Colonic mucosa (tissue), 4 donors: Measurements from ENCODE around the gene PINK1. TPM values are rescaled to one million over a fixed set of nuclear protein-coding genes. Genes with fewer than 3 reads are reported as not detected.

Source experiments
- DNase-seq: peaks from one replicate; pipeline ENCODE4 v3.0.0-alpha.2; 2020
- H3K27ac ChIP-seq: fragments of 200-600 bp; one replicate; pipeline ENCODE4 v1.8.0; 2021
- H3K27me3 ChIP-seq: fragments of 200-600 bp; one replicate; pipeline ENCODE4 v1.8.0; 2021
- H3K36me3 ChIP-seq: fragments of 200-600 bp; one replicate; pipeline ENCODE4 v1.8.0; 2021
- H3K4me1 ChIP-seq: fragments of 200-600 bp; one replicate; pipeline ENCODE4 v1.8.0; 2021; ENCODE audit warnings: mild to moderate bottlenecking
- H3K4me3 ChIP-seq: fragments of 200-600 bp; one replicate; pipeline ENCODE4 v1.8.0; 2021
- H3K9ac ChIP-seq, 2 donors: one replicate each; pipeline ENCODE4 v1.7.0; 2013; ENCODE audit warnings: control low read depth in 2 of 2, low read depth in 2 of 2, low read length in 2 of 2
- H3K9me3 ChIP-seq: fragments of 200-600 bp; one replicate; pipeline ENCODE4 v1.8.0; 2021
- CTCF ChIP-seq: fragments of 200-600 bp; IDR thresholded peaks from one replicate; pipeline ENCODE4 v1.8.0; 2022; ENCODE audit warnings: antibody characterized with exemption, mild to moderate bottlenecking
- intact Hi-C: fragments of 100-400 bp; cut with DNase I; formaldehyde crosslinking; loops from one replicate; pipeline ENCODE4 v1.14.1; 2022
- total RNA-seq, 2 donors: library from RNA; stranded (reverse); fragmentation: NEBNext Ultra II Directional in 1 of 2; extraction: Animal tissue kit (Norgen Biotek cat#: 25700) in 1 of 2; gene quantifications; one replicate each; pipeline ENCODE4 v1.2.1, GENCODE V29; 2021
- donor health status: healthy.
- donor health status: DM: no; HTN: no; CAD: no.
- donor health status: DM: no; HTN: no; CAD: no.

The PINK1 gene
- total RNA-seq, 2 donors from 2014 or later: 49.7 to 119 TPM

- Histone ChIP-seq H3K9ac (no peak overlapping the region), H3K9me3 (no peaks in the 10 kb centered on the region), H3K27me3 (no peaks in the 10 kb centered on the region), H3K4me1 (no peaks in the 10 kb centered on the region), H3K36me3 (peaks cover 20% of the 10 kb centered on the region), H3K4me3 (no peak overlapping the region), H3K27ac (no peak overlapping the region)
- peak; percentile 85 for TF ChIP-seq CTCF
- DNase-seq: peak; percentile 59
- intact Hi-C loops: loop anchor here (2.0 to 5.0 kb wide), 2 partner anchors 65 to 118 kb away; no protein-coding TSS in a partner anchor
Observed at GRCh38 chr1:20640183-20640597, 6.9 kb downstream of the PINK1 start.

- intact Hi-C loops: loop anchor here (2.0 to 5.0 kb wide), 2 partner anchors 67 to 120 kb away; no protein-coding TSS in a partner anchor
- H3K27ac ChIP-seq: no peak overlapping the region
- DNase-seq: no peak
- no peaks in the 10 kb centered on the region for H3K4me1 ChIP-seq
- H3K27me3 ChIP-seq: no peaks in the 10 kb centered on the region
- H3K4me3 ChIP-seq: no peak overlapping the region
- H3K36me3 ChIP-seq: peaks cover 20% of the 10 kb centered on the region
- TF ChIP-seq CTCF: no peak
- no peak overlapping the region for H3K9ac ChIP-seq
- no peaks in the 10 kb centered on the region for H3K9me3 ChIP-seq
Observed at GRCh38 chr1:20641975-20642374, 8.7 kb downstream of the PINK1 start.

GRCh38 chr1:20643080-20643479 lies 9.8 kb downstream of the PINK1 start:
- H3K36me3 ChIP-seq: peaks cover 18% of the 10 kb centered on the region
- H3K9ac ChIP-seq: no peak overlapping the region
- no peak for DNase-seq
- intact Hi-C loops: loop anchor here (5.0 kb wide), 1 partner anchor 121 kb away; no protein-coding TSS in a partner anchor
- H3K4me3 ChIP-seq: no peak overlapping the region
- H3K27ac ChIP-seq: no peak overlapping the region
- no peak for TF ChIP-seq CTCF
- H3K27me3 ChIP-seq: no peaks in the 10 kb centered on the region
- H3K9me3 ChIP-seq: no peaks in the 10 kb centered on the region
- no peaks in the 10 kb centered on the region for H3K4me1 ChIP-seq

GRCh38 chr1:20644416-20644815 lies 11.2 kb downstream of the PINK1 start:
- Histone ChIP-seq H3K4me3 (no peak overlapping the region), H3K27me3 (no peaks in the 10 kb centered on the region), H3K9ac (no peak overlapping the region), H3K27ac (no peak overlapping the region), H3K36me3 (peaks cover 21% of the 10 kb centered on the region), H3K9me3 (no peaks in the 10 kb centered on the region), H3K4me1 (no peaks in the 10 kb centered on the region)
- no peak for DNase-seq
- TF ChIP-seq CTCF: no peak
- intact Hi-C loops: loop anchor here (5.0 kb wide), 1 partner anchor 122 kb away; no protein-coding TSS in a partner anchor

GRCh38 chr1:20645414-20645813 lies 12.2 kb downstream of the PINK1 start:
- intact Hi-C loops: no loop called here
- H3K4me3 ChIP-seq: no peak overlapping the region
- H3K4me1 ChIP-seq: no peaks in the 10 kb centered on the region
- no peak overlapping the region for H3K9ac ChIP-seq
- H3K27ac ChIP-seq: no peak overlapping the region
- no peak for TF ChIP-seq CTCF
- no peak for DNase-seq
- no peaks in the 10 kb centered on the region for H3K27me3 ChIP-seq
- H3K36me3 ChIP-seq: peaks cover 13% of the 10 kb centered on the region
- no peaks in the 10 kb centered on the region for H3K9me3 ChIP-seq
